Fibroblast of the aortic adventitia (primary cell): ENCODE data around the gene APOC1. TPM values are rescaled to one million over a fixed set of nuclear protein-coding genes. Genes with fewer than 3 reads are reported as not detected.
"Not testable (repeated sequence)": the region's sequence is repeated elsewhere in the genome, so short reads cannot be mapped to it uniquely, and the experiment has no call there.

Experiments used
- DNase-seq: peaks from one replicate; pipeline ENCODE4 v3.0.0-alpha.2; 2010; ENCODE audit warnings: low read depth
- H3K4me3 ChIP-seq: 2 replicates; pipeline ENCODE4 v1.5.1; 2011; ENCODE audit warnings: low read depth, mild to moderate bottlenecking, control low read depth, low read length, moderate library complexity
- CTCF ChIP-seq: IDR thresholded peaks from 2 replicates; pipeline ENCODE4 v1.5.1; 2011; ENCODE audit warnings: mild to moderate bottlenecking, low read length, control low read depth, inconsistent platforms; ENCODE audit not compliant: insufficient read depth
- total RNA-seq: library from RNA; depleted of rRNA; stranded (reverse); fragments of >200 nt; gene quantifications from 2 replicates; pipeline ENCODE4 v1.2.3, GENCODE V29; 2012; ENCODE audit warnings: low replicate concordance

The APOC1 gene
- total RNA-seq, 1 donor: 1.7 TPM

GRCh38 chr19:44908074-44908835, 6.2 kb upstream of the APOC1 start:
- TF ChIP-seq CTCF: no peak
- no peak for DNase-seq
- no peak overlapping the region for H3K4me3 ChIP-seq

GRCh38 chr19:44908836-44909261, 5.6 kb upstream of the APOC1 start:
- DNase-seq: no peak
- no peak for TF ChIP-seq CTCF
- no peak overlapping the region for H3K4me3 ChIP-seq

GRCh38 chr19:44909775-44910174, 4.6 kb upstream of the APOC1 start:
- no peak overlapping the region for H3K4me3 ChIP-seq
- DNase-seq: no peak
- no peak for TF ChIP-seq CTCF

GRCh38 chr19:44911896-44912295, 2.5 kb upstream of the APOC1 start:
- DNase-seq, H3K4me3 ChIP-seq: not testable (repeated sequence)

GRCh38 chr19:44912854-44913253, 1.6 kb upstream of the APOC1 start:
- no peak for TF ChIP-seq CTCF
- no peak for DNase-seq

GRCh38 chr19:44913512-44914432, 636 bp upstream of the APOC1 start:
- not testable (repeated sequence) for H3K4me3 ChIP-seq, DNase-seq

More at GRCh38 chr19:44912854-44913253, 1.6 kb upstream of the APOC1 start:
- no peak overlapping the region for H3K4me3 ChIP-seq

- H3K4me3 ChIP-seq: no peak overlapping the region
- DNase-seq: no peak
- no peak for TF ChIP-seq CTCF
Measured at GRCh38 chr19:44924243-44924725, 9.9 kb downstream of the APOC1 start.
